Measurements from ENCODE around the gene STK17B.
A peak's percentile ranks its signal among the peaks of the same experiment; 100 is the strongest.

DNA sequence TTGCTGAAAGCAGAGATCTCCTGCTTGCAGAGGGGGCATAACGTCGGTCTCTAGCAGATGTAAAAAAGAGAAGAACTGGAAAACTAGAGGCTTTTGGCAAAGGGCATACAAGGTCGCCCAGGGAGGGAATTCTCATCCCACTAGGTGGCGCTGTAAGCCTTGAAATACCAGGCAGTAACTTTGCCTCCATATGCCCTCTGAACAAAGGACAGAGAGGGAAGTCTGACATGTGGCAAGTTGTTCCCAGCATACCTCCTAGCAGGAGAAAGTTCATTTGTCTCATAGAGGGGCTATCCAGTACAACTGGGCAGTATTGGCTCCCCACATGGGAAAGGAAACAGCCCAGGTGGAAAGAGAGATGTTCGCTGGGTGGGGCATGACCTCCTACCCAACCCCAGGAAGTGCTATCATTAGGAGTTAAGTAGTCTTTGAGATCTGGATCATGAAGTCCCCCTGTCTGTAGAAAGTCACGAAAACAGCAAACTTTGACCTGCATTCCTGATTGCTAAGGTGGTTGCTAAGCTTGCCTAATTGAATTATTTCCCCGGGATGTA, 39.9 kb downstream of the STK17B start:
- TF ChIP-seq, protein P1, sequence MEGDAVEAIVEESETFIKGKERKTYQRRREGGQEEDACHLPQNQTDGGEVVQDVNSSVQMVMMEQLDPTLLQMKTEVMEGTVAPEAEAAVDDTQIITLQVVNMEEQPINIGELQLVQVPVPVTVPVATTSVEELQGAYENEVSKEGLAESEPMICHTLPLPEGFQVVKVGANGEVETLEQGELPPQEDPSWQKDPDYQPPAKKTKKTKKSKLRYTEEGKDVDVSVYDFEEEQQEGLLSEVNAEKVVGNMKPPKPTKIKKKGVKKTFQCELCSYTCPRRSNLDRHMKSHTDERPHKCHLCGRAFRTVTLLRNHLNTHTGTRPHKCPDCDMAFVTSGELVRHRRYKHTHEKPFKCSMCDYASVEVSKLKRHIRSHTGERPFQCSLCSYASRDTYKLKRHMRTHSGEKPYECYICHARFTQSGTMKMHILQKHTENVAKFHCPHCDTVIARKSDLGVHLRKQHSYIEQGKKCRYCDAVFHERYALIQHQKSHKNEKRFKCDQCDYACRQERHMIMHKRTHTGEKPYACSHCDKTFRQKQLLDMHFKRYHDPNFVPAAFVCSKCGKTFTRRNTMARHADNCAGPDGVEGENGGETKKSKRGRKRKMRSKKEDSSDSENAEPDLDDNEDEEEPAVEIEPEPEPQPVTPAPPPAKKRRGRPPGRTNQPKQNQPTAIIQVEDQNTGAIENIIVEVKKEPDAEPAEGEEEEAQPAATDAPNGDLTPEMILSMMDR (conservative IDR thresholded peaks at IDR 0.05; ENCODE audit: low read length), result peak; percentile 92
- no peak for TF ChIP-seq EZH2phosphoT487 (IDR thresholded peaks at IDR 0.05; ENCODE audit: borderline replicate concordance, low read depth, low read length)

Data from OCI-LY7 (cell line).